Ishikawa (cell line): ENCODE measurements around the gene KAT6B.

Experiments used
- CEBPB ChIP-seq: IDR thresholded peaks from 2 replicates; pipeline ENCODE4 v1.6.1; 2012
- CREB1 ChIP-seq: IDR thresholded peaks from 2 replicates; pipeline ENCODE4 v1.6.1; 2012; ENCODE audit warnings: low read depth
- EGR1 ChIP-seq: IDR thresholded peaks from 2 replicates; pipeline ENCODE4 v1.6.1; 2012
- EP300 ChIP-seq: IDR thresholded peaks from 2 replicates; pipeline ENCODE4 v1.6.1; 2012; ENCODE audit warnings: borderline replicate concordance
- FOXM1 ChIP-seq: IDR thresholded peaks from 2 replicates; pipeline ENCODE4 v1.6.1; 2012; ENCODE audit warnings: low read depth, borderline replicate concordance
- MAX ChIP-seq: IDR thresholded peaks from 2 replicates; pipeline ENCODE4 v1.6.1; 2012
- NFIC ChIP-seq: IDR thresholded peaks from 2 replicates; pipeline ENCODE4 v1.6.1; 2012
- RAD21 ChIP-seq: IDR thresholded peaks from 2 replicates; pipeline ENCODE4 v1.6.1; 2012; ENCODE audit warnings: low read depth
- REST ChIP-seq: IDR thresholded peaks from 2 replicates; pipeline ENCODE4 v1.6.1; 2012; ENCODE audit warnings: low read depth, mild to moderate bottlenecking
- TAF1 ChIP-seq: IDR thresholded peaks from 2 replicates; pipeline ENCODE4 v1.6.1; 2012; ENCODE audit warnings: low read depth, mild to moderate bottlenecking
- TCF12 ChIP-seq: IDR thresholded peaks from 2 replicates; pipeline ENCODE4 v1.6.1; 2012; ENCODE audit warnings: low read depth
- TEAD4 ChIP-seq: IDR thresholded peaks from 2 replicates; pipeline ENCODE4 v1.6.1; 2012
- USF1 ChIP-seq: IDR thresholded peaks from 2 replicates; pipeline ENCODE4 v1.6.1; 2012
- YY1 ChIP-seq: IDR thresholded peaks from 2 replicates; pipeline ENCODE4 v1.6.1; 2012; ENCODE audit warnings: low read depth
- ZBTB7A ChIP-seq: IDR thresholded peaks from 2 replicates; pipeline ENCODE4 v1.6.1; 2012; ENCODE audit warnings: low read depth

The KAT6B gene

GRCh38 chr10:74955796-74956195 is 129.4 kb downstream of the KAT6B start:
- TF ChIP-seq USF1, result no peak
- TF ChIP-seq FOXM1, result no peak
- no peak for TF ChIP-seq CEBPB
- TF ChIP-seq RAD21, result no peak
- no peak for TF ChIP-seq REST
- TF ChIP-seq NFIC, result no peak
- no peak for TF ChIP-seq TEAD4
- no peak for TF ChIP-seq TAF1
- TF ChIP-seq TCF12, result no peak
- no peak for TF ChIP-seq ZBTB7A
- no peak for TF ChIP-seq EGR1
- no peak for TF ChIP-seq YY1
- no peak for TF ChIP-seq CREB1
- no peak for TF ChIP-seq MAX

GRCh38 chr10:74956555-74957111 is 130.2 kb downstream of the KAT6B start:
- no peak for TF ChIP-seq REST
- TF ChIP-seq NFIC, result no peak

GRCh38 chr10:74957285-74957961 is 131.0 kb downstream of the KAT6B start:
- TF ChIP-seq USF1 (no peak), TCF12 (no peak), YY1 (no peak), ZBTB7A (no peak), RAD21 (no peak)

- TF ChIP-seq TAF1, result no peak
- TF ChIP-seq RAD21, result no peak
- no peak for TF ChIP-seq EP300
- no peak for TF ChIP-seq EGR1
- no peak for TF ChIP-seq NFIC
- TF ChIP-seq YY1, result no peak
- TF ChIP-seq FOXM1, result no peak
- TF ChIP-seq ZBTB7A, result no peak
- no peak for TF ChIP-seq USF1
- TF ChIP-seq REST, result no peak
- no peak for TF ChIP-seq CREB1
- no peak for TF ChIP-seq CEBPB
- TF ChIP-seq MAX, result no peak
- TF ChIP-seq TEAD4, result no peak
Observed at GRCh38 chr10:74958316-74958715, 131.9 kb downstream of the KAT6B start.
